ENCODE data around the gene ROBO2. TPM values are rescaled to one million over a fixed set of nuclear protein-coding genes. Genes with fewer than 3 reads are reported as not detected.
A peak's percentile ranks its signal among the peaks of the same experiment; 100 is the strongest.

The ROBO2 gene
- total and polyA plus RNA-seq, 2 experiments from 2014 or later, result 1.5 to 7.8 TPM

DNA sequence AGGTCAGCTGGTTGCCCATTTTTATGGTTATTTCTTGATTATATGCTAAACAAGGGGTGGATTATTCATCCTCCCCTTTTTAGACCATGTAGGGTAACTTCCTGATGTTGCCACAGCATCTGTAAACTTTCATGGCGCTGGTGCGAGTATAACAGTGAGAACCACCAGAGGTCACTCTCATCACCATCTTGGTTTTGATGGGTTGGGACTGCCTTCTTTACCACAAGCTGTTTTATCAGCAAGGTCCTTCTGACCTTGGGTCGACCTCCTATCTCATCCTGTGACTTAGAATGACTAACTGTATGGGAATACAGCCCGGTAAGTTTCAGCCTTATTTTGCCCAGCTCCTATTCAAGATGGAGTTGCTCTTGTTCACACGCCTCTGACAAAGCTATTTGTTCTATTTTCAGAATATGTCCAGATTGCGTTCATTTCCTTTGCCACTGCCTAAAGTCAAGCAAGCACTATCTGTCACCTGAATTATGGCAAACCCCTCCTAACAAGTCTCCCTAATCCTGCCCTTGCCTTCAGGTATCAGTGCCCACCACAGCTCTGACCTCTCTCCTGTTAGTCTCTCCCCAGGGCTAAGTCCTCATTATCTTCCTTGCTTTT lies 308.5 kb downstream of the ROBO2 start:
- no peak overlapping the region for H3K27ac ChIP-seq (ENCODE audit: low read depth)
- TF ChIP-seq ZNF331 (CRISPR knock-in tag; IDR thresholded peaks at IDR 0.05; ENCODE audit: low read depth) (no peak), NANOG (IDR thresholded peaks at IDR 0.05; ENCODE audit: borderline replicate concordance) (no peak)
- TF ChIP-seq, protein P1, sequence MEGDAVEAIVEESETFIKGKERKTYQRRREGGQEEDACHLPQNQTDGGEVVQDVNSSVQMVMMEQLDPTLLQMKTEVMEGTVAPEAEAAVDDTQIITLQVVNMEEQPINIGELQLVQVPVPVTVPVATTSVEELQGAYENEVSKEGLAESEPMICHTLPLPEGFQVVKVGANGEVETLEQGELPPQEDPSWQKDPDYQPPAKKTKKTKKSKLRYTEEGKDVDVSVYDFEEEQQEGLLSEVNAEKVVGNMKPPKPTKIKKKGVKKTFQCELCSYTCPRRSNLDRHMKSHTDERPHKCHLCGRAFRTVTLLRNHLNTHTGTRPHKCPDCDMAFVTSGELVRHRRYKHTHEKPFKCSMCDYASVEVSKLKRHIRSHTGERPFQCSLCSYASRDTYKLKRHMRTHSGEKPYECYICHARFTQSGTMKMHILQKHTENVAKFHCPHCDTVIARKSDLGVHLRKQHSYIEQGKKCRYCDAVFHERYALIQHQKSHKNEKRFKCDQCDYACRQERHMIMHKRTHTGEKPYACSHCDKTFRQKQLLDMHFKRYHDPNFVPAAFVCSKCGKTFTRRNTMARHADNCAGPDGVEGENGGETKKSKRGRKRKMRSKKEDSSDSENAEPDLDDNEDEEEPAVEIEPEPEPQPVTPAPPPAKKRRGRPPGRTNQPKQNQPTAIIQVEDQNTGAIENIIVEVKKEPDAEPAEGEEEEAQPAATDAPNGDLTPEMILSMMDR (conservative IDR thresholded peaks at IDR 0.05; ENCODE audit: low read depth in 2 of 2), result peak; percentile 75 to 87
- TF ChIP-seq, protein P2, sequence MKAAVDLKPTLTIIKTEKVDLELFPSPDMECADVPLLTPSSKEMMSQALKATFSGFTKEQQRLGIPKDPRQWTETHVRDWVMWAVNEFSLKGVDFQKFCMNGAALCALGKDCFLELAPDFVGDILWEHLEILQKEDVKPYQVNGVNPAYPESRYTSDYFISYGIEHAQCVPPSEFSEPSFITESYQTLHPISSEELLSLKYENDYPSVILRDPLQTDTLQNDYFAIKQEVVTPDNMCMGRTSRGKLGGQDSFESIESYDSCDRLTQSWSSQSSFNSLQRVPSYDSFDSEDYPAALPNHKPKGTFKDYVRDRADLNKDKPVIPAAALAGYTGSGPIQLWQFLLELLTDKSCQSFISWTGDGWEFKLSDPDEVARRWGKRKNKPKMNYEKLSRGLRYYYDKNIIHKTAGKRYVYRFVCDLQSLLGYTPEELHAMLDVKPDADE (IDR thresholded peaks at IDR 0.05), result no peak
- no peak overlapping the region for H3K4me3 ChIP-seq
- H3K4me2 ChIP-seq, result no peak overlapping the region; the same call in 1 of the 2 replicates
- Mint-ChIP-seq H3K4me3 (no peak overlapping the region), H3K36me3 (ENCODE audit: low read depth) (no peaks in the 10 kb centered on the region), H3K9me3 (no peaks in the 10 kb centered on the region), H3K27ac (peak overlapping the region; percentile 15; the same call in 1 of the 2 replicates), H3K4me1 (peaks cover 14% of the 10 kb centered on the region), H3K27me3 (ENCODE audit: insufficient read depth, low read depth, poor library complexity) (no peaks in the 10 kb centered on the region)
- ATAC-seq, result peak; percentile 94
- no peaks in the 10 kb centered on the region for H3F3A ChIP-seq (replicated peaks; ENCODE audit: low read depth)
- H2AFZ ChIP-seq, result 0 out of 2 replicates have a peak overlapping the region, but pooled peaks have one; percentile 69
- H3K36me3 ChIP-seq (ENCODE audit: insufficient read depth), result no peaks in the 10 kb centered on the region
- no peaks in the 10 kb centered on the region for H3K27me3 ChIP-seq (ENCODE audit: insufficient read depth)
- H3K79me2 ChIP-seq (replicated peaks; ENCODE audit: insufficient read depth), result no peaks in the 10 kb centered on the region
- DNase-seq (ENCODE audit: low spot score), result peak; percentile 85
- peaks cover 19% of the 10 kb centered on the region for H3K4me1 ChIP-seq (ENCODE audit: insufficient read depth)
- no peaks in the 10 kb centered on the region for H4K20me1 ChIP-seq (replicated peaks; ENCODE audit: insufficient read depth)
- no peaks in the 10 kb centered on the region for H3K9me2 ChIP-seq (ENCODE audit: insufficient read depth)

DNA sequence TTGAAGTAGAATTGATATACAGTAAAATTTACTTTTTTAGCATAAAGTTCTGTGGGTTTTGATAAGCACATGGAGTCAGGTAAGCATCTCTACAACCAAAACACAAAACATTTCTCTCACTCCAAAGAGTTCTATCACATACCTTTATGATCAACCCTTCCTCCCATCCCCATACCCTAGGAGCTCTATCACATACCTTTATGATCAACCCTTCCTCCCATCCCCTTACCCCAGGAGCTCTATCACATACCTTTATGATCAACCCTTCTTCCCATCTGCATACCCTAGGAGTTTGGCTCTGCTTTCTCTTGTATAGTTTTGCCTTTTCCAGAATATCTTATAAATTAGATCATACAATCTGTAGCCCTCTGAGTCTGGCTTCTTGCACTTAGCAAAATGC lies 315.1 kb downstream of the ROBO2 start:
- H3K4me1 Mint-ChIP-seq, result peaks cover 12% of the 10 kb centered on the region
- no peak overlapping the region for H3K27ac Mint-ChIP-seq
- DNase-seq (ENCODE audit: low spot score) (no peak), ATAC-seq (no peak)
- Histone ChIP-seq H3K27ac (ENCODE audit: low read depth) (no peak overlapping the region), H3K79me2 (replicated peaks; ENCODE audit: insufficient read depth) (no peaks in the 10 kb centered on the region), H3K4me1 (ENCODE audit: insufficient read depth) (peaks cover 11% of the 10 kb centered on the region), H3K36me3 (ENCODE audit: insufficient read depth) (no peaks in the 10 kb centered on the region), H3K4me2 (no peak overlapping the region), H2AFZ (no peak overlapping the region), H3F3A (replicated peaks; ENCODE audit: low read depth) (no peaks in the 10 kb centered on the region), H4K20me1 (replicated peaks; ENCODE audit: insufficient read depth) (no peaks in the 10 kb centered on the region), H3K9me2 (ENCODE audit: insufficient read depth) (peaks cover 5% of the 10 kb centered on the region; the same call in 1 of the 2 replicates), H3K4me3 (no peak overlapping the region), H3K27me3 (ENCODE audit: insufficient read depth) (no peaks in the 10 kb centered on the region)
- H3K9me3 Mint-ChIP-seq, result no peaks in the 10 kb centered on the region
- peaks cover 2% of the 10 kb centered on the region for H3K27me3 Mint-ChIP-seq (ENCODE audit: insufficient read depth, low read depth, poor library complexity)
- H3K36me3 Mint-ChIP-seq (ENCODE audit: low read depth), result no peaks in the 10 kb centered on the region
- H3K4me3 Mint-ChIP-seq, result no peak overlapping the region
- TF ChIP-seq, protein P2 (IDR thresholded peaks at IDR 0.05), result no peak
- TF ChIP-seq ZNF331 (CRISPR knock-in tag; IDR thresholded peaks at IDR 0.05; ENCODE audit: low read depth) (no peak), EZH2phosphoT487 (IDR thresholded peaks at IDR 0.05; ENCODE audit: unreplicated experiment) (no peak), STAT1 (IDR thresholded peaks at IDR 0.05; ENCODE audit: unreplicated experiment) (no peak), JUNB (IDR thresholded peaks at IDR 0.05; ENCODE audit: unreplicated experiment) (no peak), ZNF114 (CRISPR knock-in tag; IDR thresholded peaks at IDR 0.05) (no peak), CREB1 (CRISPR knock-in tag; IDR thresholded peaks at IDR 0.05; ENCODE audit: low read depth) (no peak), NANOG (IDR thresholded peaks at IDR 0.05; ENCODE audit: borderline replicate concordance) (no peak), POLR2AphosphoS5 (IDR thresholded peaks at IDR 0.05; ENCODE audit: low read depth) (no peak), EZH2 (IDR thresholded peaks at IDR 0.05; ENCODE audit: low read depth, unreplicated experiment) (no peak)
- TF ChIP-seq, protein P1 (conservative IDR thresholded peaks at IDR 0.05; ENCODE audit: low read depth in 2 of 2), result no peak
- TF ChIP-seq, protein P3, sequence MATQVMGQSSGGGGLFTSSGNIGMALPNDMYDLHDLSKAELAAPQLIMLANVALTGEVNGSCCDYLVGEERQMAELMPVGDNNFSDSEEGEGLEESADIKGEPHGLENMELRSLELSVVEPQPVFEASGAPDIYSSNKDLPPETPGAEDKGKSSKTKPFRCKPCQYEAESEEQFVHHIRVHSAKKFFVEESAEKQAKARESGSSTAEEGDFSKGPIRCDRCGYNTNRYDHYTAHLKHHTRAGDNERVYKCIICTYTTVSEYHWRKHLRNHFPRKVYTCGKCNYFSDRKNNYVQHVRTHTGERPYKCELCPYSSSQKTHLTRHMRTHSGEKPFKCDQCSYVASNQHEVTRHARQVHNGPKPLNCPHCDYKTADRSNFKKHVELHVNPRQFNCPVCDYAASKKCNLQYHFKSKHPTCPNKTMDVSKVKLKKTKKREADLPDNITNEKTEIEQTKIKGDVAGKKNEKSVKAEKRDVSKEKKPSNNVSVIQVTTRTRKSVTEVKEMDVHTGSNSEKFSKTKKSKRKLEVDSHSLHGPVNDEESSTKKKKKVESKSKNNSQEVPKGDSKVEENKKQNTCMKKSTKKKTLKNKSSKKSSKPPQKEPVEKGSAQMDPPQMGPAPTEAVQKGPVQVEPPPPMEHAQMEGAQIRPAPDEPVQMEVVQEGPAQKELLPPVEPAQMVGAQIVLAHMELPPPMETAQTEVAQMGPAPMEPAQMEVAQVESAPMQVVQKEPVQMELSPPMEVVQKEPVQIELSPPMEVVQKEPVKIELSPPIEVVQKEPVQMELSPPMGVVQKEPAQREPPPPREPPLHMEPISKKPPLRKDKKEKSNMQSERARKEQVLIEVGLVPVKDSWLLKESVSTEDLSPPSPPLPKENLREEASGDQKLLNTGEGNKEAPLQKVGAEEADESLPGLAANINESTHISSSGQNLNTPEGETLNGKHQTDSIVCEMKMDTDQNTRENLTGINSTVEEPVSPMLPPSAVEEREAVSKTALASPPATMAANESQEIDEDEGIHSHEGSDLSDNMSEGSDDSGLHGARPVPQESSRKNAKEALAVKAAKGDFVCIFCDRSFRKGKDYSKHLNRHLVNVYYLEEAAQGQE (IDR thresholded peaks at IDR 0.05; ENCODE audit: unreplicated experiment), result no peak
